ENCODE data around the gene RNF217.

- TF ChIP-seq CTCF (IDR thresholded peaks at IDR 0.05) (no peak), POLR2AphosphoS5 (IDR thresholded peaks at IDR 0.05; ENCODE audit: low read depth, low read length) (no peak)
Measured at GRCh38 chr6:124955108-124955856, 7.0 kb upstream of the RNF217 start.
